Gastrocnemius medialis (tissue), 4 donors: ENCODE measurements around the gene DNM1. TPM values are rescaled to one million over a fixed set of nuclear protein-coding genes. Genes with fewer than 3 reads are reported as not detected.

Experiments
- ATAC-seq, 2 donors: fragments of 150-250 bp; one replicate each; pipeline ENCODE4 v1.9.1; 2016
- DNase-seq, 2 donors: peaks; one replicate each; pipeline ENCODE4 v3.0.0-alpha.2; 2019
- H3K27ac ChIP-seq, 4 donors: fragments of 200-600 bp; sonication (generic); 1 replicate in 1 of 4; 2 replicates in 3 of 4; pipeline ENCODE4 v1.5.1; 2016 to 2018; ENCODE audit warnings: mild to moderate bottlenecking in 2 of 4, moderate library complexity in 1 of 4
- H3K27me3 ChIP-seq, 3 donors: fragments of 200-600 bp; sonication (generic) in 2 of 3; 1 replicate in 1 of 3; 2 replicates in 2 of 3; pipeline versions ENCODE4 v1.5.1 to v1.6.0; 2016 to 2019; ENCODE audit warnings: mild to moderate bottlenecking in 1 of 3, moderate library complexity in 1 of 3
- H3K36me3 ChIP-seq, 2 donors: fragments of 200-600 bp; sonication (generic) in 1 of 2; one replicate each; pipeline ENCODE4 v1.5.1; 2017 to 2018
- H3K4me1 ChIP-seq, 2 donors: fragments of 200-600 bp; sonication (generic) in 1 of 2; one replicate each; pipeline ENCODE4 v1.5.1; 2016 to 2017; ENCODE audit warnings: mild to moderate bottlenecking in 2 of 2
- H3K4me3 ChIP-seq, 4 donors: fragments of 200-600 bp; sonication (generic) in 3 of 4; 1 replicate in 1 of 4; 2 replicates in 3 of 4; pipeline ENCODE4 v1.5.1; 2016 to 2019; ENCODE audit warnings: mild to moderate bottlenecking in 2 of 4
- H3K9me3 ChIP-seq, 3 donors: fragments of 200-600 bp; sonication (generic) in 2 of 3; 1 replicate in 1 of 3; 2 replicates in 2 of 3; pipeline ENCODE4 v1.5.1; 2016 to 2019
- POLR2A ChIP-seq, 2 donors: fragments of 450-650 bp; IDR thresholded peaks; one replicate each; pipeline ENCODE4 v1.6.1; 2017; ENCODE audit warnings: antibody characterized with exemption in 2 of 2, mild to moderate bottlenecking in 2 of 2, moderate library complexity in 2 of 2
- in situ Hi-C, 4 donors: fragments of 200-750 bp; cut with MboI; loops; one replicate each; pipeline versions ENCODE4 v1.15.0 to v1.8.0; 2017; ENCODE audit warnings: low sequenced_read_pairs in 4 of 4
- intact Hi-C: fragments of 100-400 bp; cut with DNase I; formaldehyde crosslinking; loops from one replicate; pipeline ENCODE4 v1.15.1; 2023; ENCODE audit warnings: low total_unique reads
- total RNA-seq, 4 donors: library from RNA; depleted of rRNA; stranded (reverse); fragments of >200 nt; gene quantifications; one replicate each; pipeline versions ENCODE4 v1.1.0 to v1.2.3, GENCODE V29; 2016
- TF ChIP-seq, protein P1 (sequence below), 5 experiments: fragments of 450-650 bp in 3 of 5; fragments of 200-600 bp in 2 of 5; sonication (generic) in 2 of 5; IDR thresholded peaks in 4 of 5; conservative IDR thresholded peaks in 1 of 5; 1 replicate in 4 of 5; 2 replicates in 1 of 5; pipeline ENCODE4 v1.5.1; 2016 to 2019; ENCODE audit warnings: antibody characterized with exemption in 5 of 5, mild to moderate bottlenecking in 3 of 5, moderate library complexity in 3 of 5

The DNM1 gene
- total RNA-seq, 4 donors from 2014 or later: 1.8 to 3.8 (median 2.0) TPM

GRCh38 chr9:128257907-128258306 is 54.7 kb downstream of the DNM1 start:
- peaks cover 0 to 2% (median 0%) of the 10 kb centered on the region in 3 donors for H3K27me3 ChIP-seq
- H3K4me3 ChIP-seq: no peak overlapping the region
- intact Hi-C loops: no loop called here
- no peaks in the 10 kb centered on the region for H3K9me3 ChIP-seq
- no peak overlapping the region for H3K27ac ChIP-seq
- TF ChIP-seq POLR2A (IDR thresholded peaks at IDR 0.05): no peak
- TF ChIP-seq, protein P1, sequence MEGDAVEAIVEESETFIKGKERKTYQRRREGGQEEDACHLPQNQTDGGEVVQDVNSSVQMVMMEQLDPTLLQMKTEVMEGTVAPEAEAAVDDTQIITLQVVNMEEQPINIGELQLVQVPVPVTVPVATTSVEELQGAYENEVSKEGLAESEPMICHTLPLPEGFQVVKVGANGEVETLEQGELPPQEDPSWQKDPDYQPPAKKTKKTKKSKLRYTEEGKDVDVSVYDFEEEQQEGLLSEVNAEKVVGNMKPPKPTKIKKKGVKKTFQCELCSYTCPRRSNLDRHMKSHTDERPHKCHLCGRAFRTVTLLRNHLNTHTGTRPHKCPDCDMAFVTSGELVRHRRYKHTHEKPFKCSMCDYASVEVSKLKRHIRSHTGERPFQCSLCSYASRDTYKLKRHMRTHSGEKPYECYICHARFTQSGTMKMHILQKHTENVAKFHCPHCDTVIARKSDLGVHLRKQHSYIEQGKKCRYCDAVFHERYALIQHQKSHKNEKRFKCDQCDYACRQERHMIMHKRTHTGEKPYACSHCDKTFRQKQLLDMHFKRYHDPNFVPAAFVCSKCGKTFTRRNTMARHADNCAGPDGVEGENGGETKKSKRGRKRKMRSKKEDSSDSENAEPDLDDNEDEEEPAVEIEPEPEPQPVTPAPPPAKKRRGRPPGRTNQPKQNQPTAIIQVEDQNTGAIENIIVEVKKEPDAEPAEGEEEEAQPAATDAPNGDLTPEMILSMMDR (IDR thresholded peaks at IDR 0.05 in 4 of 5, conservative IDR thresholded peaks at IDR 0.05 in 1 of 5): no peak
- in situ Hi-C loops: no loop called here
- no peaks in the 10 kb centered on the region for H3K4me1 ChIP-seq
- peaks cover 0 to 66% of the 10 kb centered on the region in 2 donors for H3K36me3 ChIP-seq
- ATAC-seq (no peak), DNase-seq (no peak)

DNA sequence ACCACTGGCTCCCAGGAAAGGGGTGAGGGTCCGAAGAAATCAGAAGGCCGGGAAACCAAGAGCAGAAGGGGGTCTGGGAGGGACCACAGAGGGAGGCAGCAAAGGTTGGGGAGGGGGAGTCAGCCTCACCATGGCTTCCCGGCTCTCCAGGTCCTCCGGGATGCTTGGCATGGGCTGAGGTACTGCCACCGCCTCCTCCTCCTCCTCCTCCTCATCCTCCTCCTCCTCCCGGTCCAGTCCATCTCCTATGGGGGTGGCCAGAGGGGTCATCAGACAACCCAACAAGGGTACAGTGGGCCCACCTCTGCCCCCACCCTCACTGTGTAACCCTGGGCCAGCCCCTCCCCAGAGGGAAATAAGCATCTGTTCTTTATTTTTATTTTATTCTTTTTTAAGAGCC is 55.1 kb downstream of the DNM1 start:
- no peak for ATAC-seq
- Histone ChIP-seq H3K9me3 (no peaks in the 10 kb centered on the region), H3K27me3 (no peaks in the 10 kb centered on the region), H3K4me3 (no peak overlapping the region), H3K36me3 (peaks cover 0 to 68% of the 10 kb centered on the region in 2 donors), H3K4me1 (no peaks in the 10 kb centered on the region), H3K27ac (no peak overlapping the region)
- DNase-seq: no peak
- in situ Hi-C loops: no loop called here
- no peak for TF ChIP-seq POLR2A (IDR thresholded peaks at IDR 0.05)
- TF ChIP-seq, protein P1 (IDR thresholded peaks at IDR 0.05 in 4 of 5, conservative IDR thresholded peaks at IDR 0.05 in 1 of 5): no peak
- intact Hi-C loops: no loop called here

- DNase-seq (no peak), ATAC-seq (no peak)
- H3K4me3 ChIP-seq: no peak overlapping the region
- H3K27ac ChIP-seq: no peak overlapping the region
- H3K9me3 ChIP-seq: no peaks in the 10 kb centered on the region
- H3K4me1 ChIP-seq: no peaks in the 10 kb centered on the region
- intact Hi-C loops (no loop called here), in situ Hi-C loops (no loop called here)
- H3K36me3 ChIP-seq: peaks cover 0 to 68% of the 10 kb centered on the region in 2 donors
- H3K27me3 ChIP-seq: no peaks in the 10 kb centered on the region
- TF ChIP-seq, protein P1 (IDR thresholded peaks at IDR 0.05 in 4 of 5, conservative IDR thresholded peaks at IDR 0.05 in 1 of 5): no peak
- TF ChIP-seq POLR2A (IDR thresholded peaks at IDR 0.05): no peak
These were observed 56.0 kb downstream of the DNM1 start for GRCh38 chr9:128259156-128259555.

DNA sequence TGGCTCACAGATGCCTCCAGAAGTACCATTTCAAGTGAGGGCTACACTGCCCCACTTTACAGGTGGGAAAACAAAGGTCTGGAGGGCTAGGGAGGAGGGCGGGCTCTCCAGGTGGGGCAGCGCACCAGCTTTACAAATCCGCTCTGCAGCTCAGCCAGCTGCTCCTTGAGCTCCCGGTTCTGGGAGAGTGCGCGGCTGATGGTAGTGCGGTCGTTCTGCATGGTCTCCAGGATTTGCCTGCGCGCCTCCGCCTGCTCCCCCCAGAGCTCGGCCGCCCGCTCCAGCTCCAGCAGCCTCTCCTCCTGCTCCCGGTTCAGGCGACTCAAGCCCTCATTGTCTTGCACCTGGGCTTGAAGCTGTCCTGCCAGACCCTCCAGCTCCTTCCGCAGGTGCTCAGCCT is 57.2 kb downstream of the DNM1 start:
- intact Hi-C loops (no loop called here), in situ Hi-C loops (no loop called here)
- TF ChIP-seq, protein P1 (IDR thresholded peaks at IDR 0.05 in 4 of 5, conservative IDR thresholded peaks at IDR 0.05 in 1 of 5): no peak
- TF ChIP-seq POLR2A (IDR thresholded peaks at IDR 0.05): no peak
- Histone ChIP-seq H3K4me3 (no peak overlapping the region), H3K4me1 (no peaks in the 10 kb centered on the region), H3K27ac (no peak overlapping the region), H3K27me3 (no peaks in the 10 kb centered on the region), H3K36me3 (peaks cover 0 to 76% of the 10 kb centered on the region in 2 donors), H3K9me3 (no peaks in the 10 kb centered on the region)
- ATAC-seq (no peak), DNase-seq (no peak)

DNA sequence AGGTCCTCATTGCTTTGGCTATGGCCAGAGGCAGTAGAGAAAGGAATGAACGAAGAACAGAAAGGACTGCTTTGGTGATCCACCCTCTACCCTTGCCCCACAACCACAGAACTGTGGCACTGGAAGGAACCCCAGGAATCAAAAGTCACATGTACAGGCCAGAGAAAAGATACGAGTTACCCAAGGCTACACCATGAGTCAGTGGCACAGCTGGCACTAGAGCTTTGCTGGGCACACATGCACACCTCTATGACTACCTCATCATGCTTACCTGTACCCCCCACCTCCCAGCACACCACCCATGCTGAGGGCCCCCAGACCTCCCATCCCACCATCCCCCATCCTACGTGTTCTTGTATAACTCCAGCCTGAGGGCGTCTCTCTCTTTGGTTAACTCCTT is 59.5 kb downstream of the DNM1 start:
- ATAC-seq (no peak), DNase-seq (no peak)
- Histone ChIP-seq H3K27me3 (no peaks in the 10 kb centered on the region), H3K4me1 (no peaks in the 10 kb centered on the region), H3K4me3 (no peak overlapping the region), H3K27ac (no peak overlapping the region), H3K36me3 (peaks cover 0 to 86% of the 10 kb centered on the region in 2 donors), H3K9me3 (no peaks in the 10 kb centered on the region)
- TF ChIP-seq POLR2A (IDR thresholded peaks at IDR 0.05): no peak
- TF ChIP-seq, protein P1 (IDR thresholded peaks at IDR 0.05 in 4 of 5, conservative IDR thresholded peaks at IDR 0.05 in 1 of 5): no peak
- in situ Hi-C loops (no loop called here), intact Hi-C loops (no loop called here)
